A673 (cell line): ENCODE data around the gene EDEM1. TPM values are rescaled to one million over a fixed set of nuclear protein-coding genes. Genes with fewer than 3 reads are reported as not detected.

ENCODE experiments used
- BruUV-seq: library from RNA; stranded (reverse); fragments of 400-500 nt; replicated peaks from 2 replicates; lab custom pipeline; 2021; lab: Mats Ljungman, UMichigan
- CTCF ChIA-PET: fragments of 300-600 bp; sonication (Branson Sonifier 250); formaldehyde crosslinking; loops from one replicate; lab custom pipeline; 2022; ENCODE audit warnings: antibody characterized with exemption; lab: Charles Lee
- POLR2A ChIA-PET: fragments of 300-600 bp; sonication (Branson Sonifier 250); formaldehyde crosslinking; loops from one replicate; lab custom pipeline; 2022; ENCODE audit warnings: antibody characterized with exemption; ENCODE audit not compliant: low non-redundant PET; lab: Charles Lee
- DNase-seq: peaks from one replicate; pipeline ENCODE4 v3.0.0-alpha.2; 2015; ENCODE audit warnings: low spot score
- H3K27ac ChIP-seq: fragments of 200-600 bp; sonication (generic); 2 replicates; pipeline ENCODE4 v1.5.1; 2016; ENCODE audit warnings: mixed run types, low read depth, mild to moderate bottlenecking, mixed read lengths, antibody characterized with exemption, low read length; ENCODE audit not compliant: poor library complexity, severe bottlenecking
- H3K27me3 ChIP-seq: fragments of 200-600 bp; sonication (generic); replicated peaks from 2 replicates; pipeline ENCODE4 v1.6.1; 2017; ENCODE audit warnings: mixed run types, low read depth, mild to moderate bottlenecking, mixed read lengths, antibody characterized with exemption, low read length; ENCODE audit not compliant: insufficient read depth, poor library complexity
- H3K36me3 ChIP-seq: fragments of 200-600 bp; sonication (generic); 2 replicates; pipeline ENCODE4 v1.6.1; 2016; ENCODE audit warnings: mixed run types, mild to moderate bottlenecking, mixed read lengths, antibody characterized with exemption, low read length; ENCODE audit not compliant: insufficient read depth, poor library complexity, severe bottlenecking
- H3K4me1 ChIP-seq: fragments of 200-600 bp; sonication (generic); 2 replicates; pipeline ENCODE4 v1.6.1; 2017; ENCODE audit warnings: mixed run types, mild to moderate bottlenecking, mixed read lengths, antibody characterized with exemption, low read length; ENCODE audit not compliant: insufficient read depth, poor library complexity, severe bottlenecking
- H3K4me3 ChIP-seq: fragments of 200-600 bp; sonication (generic); 2 replicates; pipeline ENCODE4 v1.5.1; 2016; ENCODE audit warnings: low read depth, mixed run types, mild to moderate bottlenecking, mixed read lengths, low read length; ENCODE audit not compliant: poor library complexity, severe bottlenecking
- H3K9me3 ChIP-seq: fragments of 200-600 bp; sonication (generic); 2 replicates; pipeline ENCODE4 v1.6.1; 2016; ENCODE audit warnings: mixed run types, low read depth, mild to moderate bottlenecking, mixed read lengths, antibody characterized with exemption, low read length; ENCODE audit not compliant: poor library complexity, severe bottlenecking
- CTCF ChIP-seq: fragments of 300-800, 200-600 bp; sonication (generic); conservative IDR thresholded peaks from 2 replicates; pipeline ENCODE4 v1.5.1; 2017; ENCODE audit warnings: low read depth, mild to moderate bottlenecking, antibody characterized with exemption, low read length, moderate library complexity, mixed read lengths
- EZH2 ChIP-seq: fragments of 200-600 bp; sonication (generic); IDR thresholded peaks from 2 replicates; pipeline ENCODE4 v1.6.1; 2017; ENCODE audit warnings: borderline replicate concordance, low read depth, mild to moderate bottlenecking, mixed read lengths, antibody characterized with exemption, low read length; ENCODE audit not compliant: poor library complexity, severe bottlenecking
- intact Hi-C: fragments of 100-400 bp; cut with micrococcal nuclease; formaldehyde crosslinking; loops from one replicate; pipeline ENCODE4 v1.10.0; 2022; ENCODE audit not compliant: unreplicated experiment
- total RNA-seq: library from RNA; stranded (reverse); gene quantifications from 2 replicates; pipeline ENCODE4 v1.2.3, GENCODE V29; 2021

The EDEM1 gene
- total RNA-seq, 1 experiment from 2014 or later: 32.1 TPM

GRCh38 chr3:5214352-5214751, 26.8 kb downstream of the EDEM1 start:
- POLR2A ChIA-PET: no interaction called here

GRCh38 chr3:5217824-5218595, 30.5 kb downstream of the EDEM1 start:
- DNase-seq: no peak
- Histone ChIP-seq H3K36me3 (peaks cover 48% of the 10 kb centered on the region), H3K4me3 (no peak overlapping the region), H3K27ac (no peak overlapping the region), H3K27me3 (no peaks in the 10 kb centered on the region), H3K9me3 (no peaks in the 10 kb centered on the region), H3K4me1 (no peaks in the 10 kb centered on the region)
- intact Hi-C loops: no loop called here
- BruUV-seq: no TSS peak
- TF ChIP-seq CTCF (no peak), EZH2 (no peak)
- ChIA-PET POLR2A (no interaction called here), CTCF (no interaction called here)

More at GRCh38 chr3:5214352-5214751, 26.8 kb downstream of the EDEM1 start:
- Histone ChIP-seq H3K9me3 (no peaks in the 10 kb centered on the region), H3K4me3 (no peak overlapping the region), H3K4me1 (no peaks in the 10 kb centered on the region), H3K36me3 (peaks cover 82% of the 10 kb centered on the region), H3K27me3 (no peaks in the 10 kb centered on the region), H3K27ac (no peak overlapping the region)
- TF ChIP-seq CTCF (no peak), EZH2 (no peak)
- CTCF ChIA-PET: no interaction called here
- intact Hi-C loops: no loop called here
- no TSS peak for BruUV-seq
- no peak for DNase-seq

- Histone ChIP-seq H3K27me3 (no peaks in the 10 kb centered on the region), H3K36me3 (peaks cover 40% of the 10 kb centered on the region), H3K4me1 (no peaks in the 10 kb centered on the region), H3K9me3 (no peaks in the 10 kb centered on the region), H3K27ac (no peak overlapping the region), H3K4me3 (no peak overlapping the region)
- TF ChIP-seq CTCF: no peak
- TF ChIP-seq EZH2: no peak
- DNase-seq: no peak
- ChIA-PET POLR2A (no interaction called here), CTCF (no interaction called here)
- intact Hi-C loops: no loop called here
- no TSS peak for BruUV-seq
Observed at GRCh38 chr3:5218815-5219214, 31.3 kb downstream of the EDEM1 start.
